ENCODE measurements around the gene SAP25.
A peak's percentile ranks its signal among the peaks of the same experiment; 100 is the strongest.
"Not testable (repeated sequence)": the region's sequence is repeated elsewhere in the genome, so short reads cannot be mapped to it uniquely, and the experiment has no call there.

The SAP25 gene

DNA sequence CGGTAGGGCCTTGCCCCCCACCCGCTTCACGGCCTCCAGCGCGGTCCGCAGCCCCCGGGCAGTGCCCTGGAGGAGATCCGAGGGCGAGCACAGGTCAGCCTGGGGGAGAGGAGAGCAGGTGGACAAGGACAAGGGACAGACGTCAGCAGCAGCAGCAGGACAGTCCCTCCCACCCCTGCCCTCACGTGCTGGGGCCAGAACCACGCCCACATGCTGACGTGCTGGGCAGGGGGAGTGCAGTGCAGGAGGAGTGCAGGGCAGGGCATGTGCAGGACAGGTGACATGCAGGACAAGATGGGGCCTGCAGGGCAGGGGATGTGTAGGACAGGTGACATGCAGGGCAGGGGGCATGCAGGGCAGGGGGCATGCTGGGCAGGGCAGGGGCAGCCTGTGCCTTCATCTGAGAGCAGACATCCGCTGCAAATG lies 1.5 kb upstream of the SAP25 start:
- no peak for DNase-seq

DNA sequence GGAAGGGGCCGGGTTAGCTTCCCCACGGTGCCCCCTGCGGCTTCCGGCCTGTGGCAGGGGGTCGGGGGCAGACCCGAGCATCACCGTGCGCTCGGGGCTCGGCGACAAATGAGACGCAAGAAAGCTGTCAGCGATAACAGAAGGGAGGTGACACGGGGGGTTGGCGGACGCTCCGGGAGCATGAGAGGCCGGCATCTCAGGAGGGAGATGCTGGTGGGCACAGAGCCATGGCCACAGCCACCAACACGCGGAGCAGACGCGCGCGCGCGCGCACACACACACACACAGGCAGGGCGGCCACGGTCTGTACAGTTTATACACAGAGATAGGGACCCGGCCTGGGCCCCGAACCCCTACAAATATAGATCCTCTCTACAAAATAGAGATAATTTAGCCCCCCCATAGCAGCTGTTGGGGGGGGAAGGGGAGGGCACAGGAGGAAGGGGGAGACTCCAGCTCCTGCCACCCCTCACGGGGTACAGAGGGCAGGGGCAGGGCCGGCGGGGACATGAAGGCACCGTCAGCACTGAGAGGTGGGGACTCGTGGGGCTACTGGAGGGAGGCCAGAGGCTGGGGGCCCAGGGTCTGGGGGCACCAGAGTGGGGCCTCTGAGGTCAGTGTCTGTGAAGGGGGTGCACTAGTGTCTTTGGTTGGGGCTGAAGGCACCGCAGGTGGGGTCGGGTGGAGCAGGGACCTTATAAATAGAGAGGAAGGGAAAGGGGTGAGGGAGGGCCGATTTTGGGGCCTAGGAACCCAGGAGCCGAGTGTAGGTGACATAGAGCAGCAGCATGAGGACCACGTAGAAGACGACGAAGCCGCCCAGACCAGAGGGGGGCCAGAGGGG lies 884 bp upstream of the SAP25 start:
- no peak for DNase-seq

- DNase-seq: no peak
These were observed 588 bp downstream of the SAP25 start for GRCh38 chr7:100572949-100573675.

DNA sequence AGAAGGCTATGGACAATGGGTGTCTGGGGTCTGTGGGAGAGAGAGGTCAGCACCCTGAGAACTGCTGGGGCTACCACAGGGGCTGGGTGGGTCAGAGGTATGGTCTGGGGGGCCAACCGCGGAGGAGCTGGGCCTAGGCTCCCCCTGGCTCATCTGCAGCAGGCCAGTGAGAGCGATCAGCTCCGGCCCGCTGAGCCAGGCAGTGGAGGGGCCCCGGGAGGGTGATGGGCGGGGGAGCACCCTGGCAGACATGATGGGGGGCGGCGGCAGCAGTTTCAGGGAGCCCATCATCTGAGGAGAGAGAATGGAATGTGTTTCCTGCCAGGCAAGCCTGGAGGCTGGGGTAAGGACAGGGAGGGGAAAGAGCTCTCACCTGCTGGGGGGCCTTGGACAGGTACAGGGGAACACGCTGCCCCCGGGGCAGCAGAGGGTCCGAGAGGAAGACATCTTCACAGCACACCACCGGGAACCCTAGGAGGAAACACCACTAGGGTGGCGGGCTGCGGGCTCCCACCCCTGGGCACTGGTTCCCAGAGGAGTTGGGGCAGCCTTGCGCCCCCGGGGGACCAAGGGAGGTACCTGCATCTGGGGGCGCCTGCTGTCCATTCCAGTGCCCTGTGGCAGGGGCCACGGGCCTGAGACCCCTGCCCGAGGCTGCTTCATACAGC lies 1.3 kb downstream of the SAP25 start:
- no peak for DNase-seq

GRCh38 chr7:100571829-100572116 lies 1.9 kb downstream of the SAP25 start:
- no peak for DNase-seq

DNA sequence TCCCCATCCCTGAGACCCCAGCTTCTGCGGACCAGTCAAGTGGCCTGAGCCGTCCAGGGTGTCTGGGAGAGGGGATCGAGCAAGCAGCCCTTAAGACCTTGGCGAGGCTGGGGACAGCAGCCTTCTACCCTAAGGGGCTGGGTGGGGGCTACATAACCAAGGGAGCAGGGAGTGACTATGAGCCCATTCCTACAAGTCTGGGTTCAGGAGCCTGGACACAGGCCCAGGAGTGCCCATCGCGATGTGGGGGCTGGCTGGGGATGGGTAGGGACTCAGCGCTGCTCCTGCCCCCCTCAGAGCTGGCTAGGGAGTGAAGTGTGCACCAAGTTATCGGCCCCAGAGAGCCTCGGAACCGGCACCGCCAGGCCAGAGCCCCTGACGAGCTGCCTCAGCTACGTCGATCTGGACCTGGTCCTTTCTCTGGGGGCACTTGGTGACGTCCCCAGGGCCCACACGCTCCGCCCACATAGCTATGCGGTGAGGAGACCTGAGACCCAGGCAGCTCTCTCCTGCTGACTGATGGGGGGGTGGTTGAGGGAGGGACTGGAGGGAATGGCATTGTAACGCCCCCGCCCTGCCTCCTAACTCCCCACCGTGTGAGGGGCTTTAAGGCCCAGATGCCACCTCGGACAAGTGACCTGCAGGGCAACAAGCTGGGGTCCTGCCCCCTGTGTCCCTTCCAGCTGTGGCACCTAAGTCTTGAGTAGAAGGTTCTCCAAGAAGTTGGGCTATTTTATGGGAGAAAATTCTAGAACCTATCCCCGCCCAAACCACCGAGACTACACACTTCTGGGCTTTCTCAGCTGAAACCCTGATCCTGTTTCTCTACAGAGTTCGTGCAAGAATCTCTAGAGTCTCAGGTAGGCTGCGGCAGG lies 2.5 kb downstream of the SAP25 start:
- DNase-seq: no peak

DNA sequence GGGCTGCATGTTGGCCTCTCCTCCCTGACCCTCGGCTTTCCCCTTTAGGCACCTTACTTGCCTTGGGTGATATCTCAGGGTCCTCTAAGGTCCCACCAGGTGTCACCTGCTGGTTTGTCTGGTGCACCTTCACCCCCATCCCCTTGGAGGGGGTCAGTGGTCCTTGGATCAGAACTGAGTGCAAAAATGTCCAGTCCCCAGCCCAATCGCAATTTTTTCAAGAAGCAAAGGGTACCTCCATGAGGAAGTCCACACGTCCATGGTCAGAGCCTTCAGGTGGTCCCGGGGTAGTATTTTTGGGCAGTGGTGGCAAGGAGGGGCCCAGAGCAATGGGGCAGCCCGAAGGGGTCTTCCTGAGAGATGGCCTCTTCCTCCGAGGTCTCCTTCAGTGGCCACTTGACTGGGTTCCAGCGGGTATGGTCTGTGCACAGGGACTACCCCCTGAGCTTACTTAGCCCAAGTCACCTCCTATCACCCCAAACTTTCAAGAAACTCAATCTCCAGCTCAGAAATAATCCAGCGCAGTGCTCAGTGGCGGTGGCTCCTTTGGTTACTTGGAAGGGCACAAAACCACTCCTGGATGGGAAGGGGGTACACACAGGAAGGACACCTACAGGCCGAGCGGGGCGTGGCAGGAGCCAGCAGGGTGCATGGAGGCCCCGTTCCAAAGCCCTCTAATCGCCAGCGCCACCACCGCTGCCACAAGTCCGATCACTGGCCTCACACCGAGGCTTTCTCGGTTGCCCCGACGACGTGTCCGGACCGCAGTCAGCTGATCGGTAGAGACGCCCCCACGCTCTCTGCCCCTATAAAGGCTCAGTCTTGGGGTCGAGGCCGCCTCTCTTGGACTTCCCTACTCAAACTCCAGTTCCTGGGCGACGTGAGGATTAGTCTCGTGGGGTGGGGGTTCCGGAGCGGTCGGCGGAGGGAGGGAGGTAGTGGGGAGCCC lies 4.5 kb downstream of the SAP25 start:
- peak; percentile 74 for DNase-seq

- no peak for DNase-seq
These were observed 5.4 kb downstream of the SAP25 start for GRCh38 chr7:100568176-100568895.

DNA sequence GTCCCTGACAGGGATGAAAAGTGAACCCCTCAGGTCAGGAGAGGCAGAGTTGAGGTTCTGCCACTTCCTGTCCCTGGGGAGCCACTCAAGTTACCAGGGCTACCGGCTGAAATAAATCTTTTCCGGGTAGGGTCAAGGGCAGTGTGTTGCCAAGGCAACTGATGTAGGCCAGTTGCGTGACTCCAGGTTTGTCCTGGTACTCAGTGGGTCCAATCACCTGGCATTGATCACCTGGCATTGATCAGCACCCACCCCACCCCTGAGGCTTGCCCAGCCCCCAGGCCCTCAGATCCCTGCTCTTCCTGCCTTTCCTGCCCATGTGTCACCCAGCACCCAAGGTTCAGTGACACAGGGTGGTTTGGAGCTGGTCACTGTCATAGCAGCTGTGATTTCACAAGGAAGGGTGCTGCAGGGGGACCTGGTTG lies 5.9 kb downstream of the SAP25 start:
- DNase-seq: no peak

DNA sequence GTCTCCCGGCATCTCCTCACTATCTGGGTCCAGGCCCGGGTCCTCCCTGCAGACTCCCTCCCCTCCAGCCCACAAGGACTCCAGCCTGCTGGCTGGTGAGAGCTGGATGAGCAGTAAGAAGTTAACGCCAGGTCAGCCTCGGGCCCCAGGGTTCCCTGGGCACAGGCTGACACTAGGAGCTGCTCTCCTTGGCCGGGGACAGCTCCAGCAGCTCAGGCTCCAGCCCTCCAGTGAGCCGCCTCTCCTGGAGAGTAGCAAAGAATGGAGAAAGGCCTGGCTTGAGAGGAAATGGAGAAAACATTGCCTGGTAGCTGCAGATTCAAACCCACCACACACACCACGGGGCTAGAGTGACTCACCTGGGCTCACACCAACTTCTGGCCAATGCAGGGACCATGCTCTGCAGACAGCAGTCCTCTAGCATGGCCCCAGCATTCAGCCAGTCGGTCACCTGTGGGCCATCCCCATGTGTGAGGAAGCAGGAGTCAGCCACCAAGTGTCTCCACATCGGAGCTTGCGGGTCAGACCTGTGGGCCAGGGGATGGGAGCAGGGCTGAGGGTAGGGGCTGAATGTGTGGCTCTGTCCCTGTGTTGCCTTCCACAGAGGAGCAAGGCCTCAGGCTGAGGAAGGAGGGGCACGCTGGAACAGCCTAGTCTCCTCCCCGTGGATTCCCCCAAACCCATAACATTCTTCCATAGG lies 6.5 kb downstream of the SAP25 start:
- DNase-seq: no peak

- DNase-seq: no peak
These were observed 7.6 kb downstream of the SAP25 start for GRCh38 chr7:100566018-100566531.

DNA sequence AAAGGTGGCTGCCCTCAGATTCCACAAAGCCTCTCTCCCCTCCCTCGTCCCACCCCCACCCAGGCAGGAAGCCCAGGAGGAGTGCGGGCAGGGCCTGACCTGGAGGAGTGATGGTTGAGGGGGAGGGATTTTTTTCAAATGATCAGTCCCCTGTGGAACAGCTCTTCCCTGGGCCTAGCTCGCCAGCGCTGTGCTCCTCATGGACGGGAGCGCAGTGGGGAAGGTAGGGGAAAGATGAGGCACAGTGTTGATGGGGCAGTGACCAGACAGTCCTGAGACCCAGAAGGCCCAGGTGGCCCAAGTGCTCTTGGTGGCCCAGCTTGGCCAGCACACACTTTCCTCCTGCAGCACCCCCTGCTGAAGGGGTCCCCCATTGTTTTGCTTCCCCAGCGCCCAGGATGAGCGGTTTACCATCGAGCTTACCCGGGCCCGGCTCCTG lies 8.5 kb downstream of the SAP25 start:
- no peak for DNase-seq

DNA sequence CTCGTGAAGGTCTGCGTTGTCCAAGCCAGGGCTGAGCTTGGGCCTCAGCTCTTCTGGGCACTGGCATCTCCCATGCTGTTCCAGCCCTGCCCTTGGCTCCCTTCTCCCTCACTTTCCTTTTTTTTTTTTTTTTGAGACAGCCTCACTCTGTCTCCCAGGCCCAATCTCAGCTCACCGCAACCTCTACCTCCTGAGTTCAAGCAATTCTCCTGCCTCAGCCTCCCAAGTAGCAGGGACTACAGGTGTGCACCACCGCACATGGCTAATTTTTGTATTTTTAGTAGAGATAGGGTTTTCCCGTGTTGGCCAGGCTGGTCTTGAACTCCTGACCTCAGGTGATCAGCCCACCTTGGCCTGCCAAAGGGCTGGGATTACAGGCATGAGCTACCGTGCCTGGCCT lies 9.3 kb downstream of the SAP25 start:
- DNase-seq: not testable (repeated sequence)

DNA sequence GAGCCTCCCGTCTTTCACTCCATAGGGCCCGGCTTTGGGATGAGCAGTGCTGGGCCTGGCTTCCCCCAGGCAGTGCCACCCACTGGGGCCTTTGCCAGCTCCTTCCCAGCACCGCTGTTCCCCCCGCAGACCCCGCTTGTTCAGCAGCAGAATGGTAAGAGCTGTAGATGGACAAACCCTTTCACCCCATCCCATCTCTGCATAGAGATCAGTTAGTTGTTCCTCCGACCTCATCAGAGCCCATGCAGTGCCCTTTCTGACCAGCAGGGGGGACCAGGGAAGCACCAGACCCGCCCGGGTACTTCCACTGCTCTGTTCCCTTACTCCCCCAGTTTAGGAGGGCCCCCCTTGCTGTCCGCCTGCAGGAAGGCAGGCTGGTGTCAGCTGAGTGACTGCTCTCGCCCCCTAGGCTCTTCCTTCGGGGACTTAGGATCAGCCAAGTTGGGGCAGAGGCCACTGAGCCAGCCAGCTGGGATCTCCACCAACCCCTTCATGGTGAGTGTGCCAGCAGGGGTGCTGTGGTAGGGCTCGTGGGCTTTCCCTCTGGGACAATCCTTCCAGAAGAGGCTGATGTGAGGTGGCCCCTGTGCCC lies 9.8 kb downstream of the SAP25 start:
- DNase-seq: peak; percentile 74

DNA sequence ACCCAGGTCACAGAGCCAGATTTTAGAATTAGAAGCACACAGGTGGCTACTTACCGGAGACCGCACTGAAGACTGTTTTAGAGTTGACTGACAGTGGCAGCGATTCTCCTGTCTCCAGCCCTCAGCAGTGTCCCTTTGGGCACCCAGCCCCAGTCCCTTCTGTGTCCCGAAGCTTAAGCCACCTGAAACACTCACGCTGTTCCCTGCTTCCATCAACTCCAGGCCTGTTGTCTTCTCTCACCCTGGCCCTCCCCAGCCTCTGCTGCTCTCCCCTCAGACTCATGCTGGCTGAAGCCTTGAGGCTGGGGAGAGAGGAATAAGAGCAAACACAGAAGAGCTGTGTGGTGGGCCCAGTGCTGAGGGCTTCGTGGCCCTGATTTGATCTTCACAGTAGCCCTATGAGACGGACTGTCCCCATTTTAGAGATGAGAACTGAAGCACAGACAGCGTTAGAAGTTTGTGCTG lies 10.6 kb downstream of the SAP25 start:
- DNase-seq: no peak

DNA sequence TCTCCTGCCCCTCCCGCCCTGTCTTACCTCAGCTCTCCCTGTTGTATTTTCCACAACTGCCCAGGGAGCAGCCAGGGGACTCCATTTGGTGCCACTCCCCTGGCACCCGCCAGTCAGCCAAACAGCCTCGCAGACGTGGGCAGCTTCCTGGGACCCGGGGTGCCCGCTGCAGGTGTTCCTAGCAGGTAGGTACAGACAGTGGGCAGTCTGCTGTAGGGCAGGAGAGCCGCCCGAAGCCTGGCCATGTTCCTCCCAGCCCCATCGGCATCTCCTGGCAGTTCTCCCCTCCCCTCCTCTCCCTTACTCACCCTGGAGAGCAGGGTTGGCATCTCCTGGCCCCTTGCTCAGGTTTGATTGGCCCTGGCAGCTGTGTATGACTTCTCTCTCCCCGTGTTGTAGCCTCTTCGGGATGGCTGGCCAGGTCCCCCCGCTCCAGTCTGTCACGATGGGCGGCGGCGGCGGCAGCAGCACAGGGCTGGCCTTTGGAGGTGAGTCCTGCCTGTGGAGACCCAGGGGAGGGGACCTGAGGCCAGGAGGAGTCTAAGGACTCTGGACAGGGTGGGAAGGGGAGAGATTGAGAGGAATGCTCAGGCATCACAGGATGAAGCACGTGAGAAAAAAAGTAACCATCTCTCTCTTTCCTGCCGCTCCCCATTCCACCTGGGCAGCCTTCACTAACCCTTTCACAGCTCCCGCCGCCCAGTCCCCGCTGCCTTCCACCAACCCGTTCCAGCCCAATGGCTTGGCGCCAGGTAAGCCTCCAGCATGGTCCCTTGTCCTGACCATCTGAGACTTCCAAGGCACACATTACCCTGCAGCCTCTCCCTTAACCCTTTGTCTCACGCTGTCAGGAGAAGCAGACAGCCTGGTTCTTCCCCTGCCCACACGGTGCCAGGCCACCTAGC lies 11.3 kb downstream of the SAP25 start:
- no peak for DNase-seq

DNA sequence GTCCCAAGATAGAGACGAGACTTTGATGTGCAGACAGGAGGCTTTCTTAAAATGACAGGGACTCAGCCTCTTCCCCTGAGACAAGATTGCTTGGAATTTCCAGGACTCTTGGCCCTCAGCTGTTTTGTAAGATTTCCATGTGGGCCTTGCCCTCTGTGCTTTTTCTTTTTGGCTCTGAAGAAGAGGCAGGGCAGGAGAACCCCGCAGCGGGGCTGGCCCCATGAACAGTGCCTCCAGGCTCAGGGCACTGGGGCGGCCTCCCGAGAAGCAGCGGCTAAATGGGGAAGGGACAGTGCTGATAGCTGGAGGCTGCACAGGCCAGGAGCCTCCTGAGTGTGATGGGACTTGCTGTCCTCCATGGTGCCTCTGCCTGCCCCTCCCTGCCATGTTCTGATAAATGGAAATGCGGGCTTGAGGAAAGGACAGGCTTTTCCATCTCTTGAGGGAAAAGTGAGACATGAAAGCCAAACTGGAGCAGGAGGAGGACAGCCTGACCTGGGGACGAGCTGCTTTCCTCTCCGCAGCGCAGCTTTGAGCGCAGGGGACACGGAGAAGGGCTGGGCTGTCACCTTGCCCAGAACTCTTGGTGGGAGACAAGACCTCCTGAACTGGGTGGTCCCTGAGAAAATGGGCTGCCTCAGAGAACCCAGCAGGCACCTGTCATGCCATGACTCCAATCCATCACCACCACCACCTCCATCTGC lies 12.1 kb downstream of the SAP25 start:
- no peak for DNase-seq

- no peak for DNase-seq
These were observed 14.6 kb downstream of the SAP25 start for GRCh38 chr7:100559127-100559526.

Measured in retina (tissue), 1 donor.